ENCODE measurements around the gene TIAM1. TPM values are rescaled to one million over a fixed set of nuclear protein-coding genes. Genes with fewer than 3 reads are reported as not detected.

The TIAM1 gene
- polyA plus RNA-seq, 4 donors, result 12.4 to 18.6 (median 16.4) TPM

GRCh38 chr21:31354604-31355443 lies 10.8 kb upstream of the TIAM1 start:
- DNase-seq (ENCODE audit: low read depth in 4 of 4, low spot score in 3 of 4), result no peak

- no peak for DNase-seq (ENCODE audit: low read depth in 4 of 4, low spot score in 3 of 4)
Observed at GRCh38 chr21:31354122-31354521, 10.1 kb upstream of the TIAM1 start.

GRCh38 chr21:31352836-31353235 lies 8.8 kb upstream of the TIAM1 start:
- no peak for DNase-seq (ENCODE audit: low read depth in 4 of 4, low spot score in 3 of 4)

GRCh38 chr21:31351960-31352359 lies 7.9 kb upstream of the TIAM1 start:
- no peak for DNase-seq (ENCODE audit: low read depth in 4 of 4, low spot score in 3 of 4)

GRCh38 chr21:31351438-31351837 lies 7.4 kb upstream of the TIAM1 start:
- no peak for DNase-seq (ENCODE audit: low read depth in 4 of 4, low spot score in 3 of 4)

- no peak for DNase-seq (ENCODE audit: low read depth in 4 of 4, low spot score in 3 of 4)
Observed at GRCh38 chr21:31349208-31349607, 5.1 kb upstream of the TIAM1 start.

GRCh38 chr21:31348188-31348587 lies 4.1 kb upstream of the TIAM1 start:
- no peak for DNase-seq (ENCODE audit: low read depth in 4 of 4, low spot score in 3 of 4)

- no peak for DNase-seq (ENCODE audit: low read depth in 4 of 4, low spot score in 3 of 4)
Observed at GRCh38 chr21:31347435-31348032, 3.5 kb upstream of the TIAM1 start.

- DNase-seq (ENCODE audit: low read depth in 4 of 4, low spot score in 3 of 4), result no peak
Observed at GRCh38 chr21:31346256-31346821, 2.3 kb upstream of the TIAM1 start.

GRCh38 chr21:31345136-31345535 lies 1.1 kb upstream of the TIAM1 start:
- no peak for DNase-seq (ENCODE audit: low read depth in 4 of 4, low spot score in 3 of 4)

- no peak for DNase-seq (ENCODE audit: low read depth in 4 of 4, low spot score in 3 of 4)
Observed at GRCh38 chr21:31343030-31343510, 991 bp downstream of the TIAM1 start.

GRCh38 chr21:31342348-31342747 lies 1.7 kb downstream of the TIAM1 start:
- DNase-seq (ENCODE audit: low read depth in 4 of 4, low spot score in 3 of 4), result no peak

GRCh38 chr21:31340942-31341487 lies 3.0 kb downstream of the TIAM1 start:
- no peak for DNase-seq (ENCODE audit: low read depth in 4 of 4, low spot score in 3 of 4)

- DNase-seq (ENCODE audit: low read depth in 4 of 4, low spot score in 3 of 4), result no peak
Observed at GRCh38 chr21:31340514-31340913, 3.5 kb downstream of the TIAM1 start.

- DNase-seq (ENCODE audit: low read depth in 4 of 4, low spot score in 3 of 4), result no peak
Observed at GRCh38 chr21:31339721-31340120, 4.3 kb downstream of the TIAM1 start.

GRCh38 chr21:31338908-31339368 lies 5.1 kb downstream of the TIAM1 start:
- no peak for DNase-seq (ENCODE audit: low read depth in 4 of 4, low spot score in 3 of 4)

GRCh38 chr21:31337996-31338907 lies 5.8 kb downstream of the TIAM1 start:
- no peak for DNase-seq (ENCODE audit: low read depth in 4 of 4, low spot score in 3 of 4)

- DNase-seq (ENCODE audit: low read depth in 4 of 4, low spot score in 3 of 4), result no peak
Observed at GRCh38 chr21:31337086-31337485, 7.0 kb downstream of the TIAM1 start.

- DNase-seq (ENCODE audit: low read depth in 4 of 4, low spot score in 3 of 4), result no peak
Observed at GRCh38 chr21:31336739-31337040, 7.4 kb downstream of the TIAM1 start.

- DNase-seq (ENCODE audit: low read depth in 4 of 4, low spot score in 3 of 4), result no peak
Observed at GRCh38 chr21:31335957-31336738, 7.9 kb downstream of the TIAM1 start.
